HG02571 (cell line): ENCODE data around the gene ALDH8A1.

Source experiments
- ATAC-seq: cut with Tn5 transposase; IDR thresholded peaks from one replicate; pipeline ENCODE4 v1.9.1; 2021; ENCODE audit warnings: mild to moderate bottlenecking, moderate library complexity; ENCODE audit not compliant: unreplicated experiment

ALDH8A1 gene

GRCh38 chr6:134873500-134874388, 76.2 kb downstream of the ALDH8A1 start:
- ATAC-seq = no peak

GRCh38 chr6:134870677-134871498, 79.0 kb downstream of the ALDH8A1 start:
- ATAC-seq = peak; percentile 86

GRCh38 chr6:134868812-134869211, 81.1 kb downstream of the ALDH8A1 start:
- no peak for ATAC-seq
